Uterus (tissue), 4 donors: ENCODE results near the gene ENOX2. TPM values are rescaled to one million over a fixed set of nuclear protein-coding genes. Genes with fewer than 3 reads are reported as not detected.

Experiments used
- DNase-seq, 2 donors: peaks; one replicate each; pipeline ENCODE4 v3.0.0-alpha.2; 2019 to 2020
- H3K27ac ChIP-seq, 2 donors: fragments of 200-600 bp; sonication (generic); 1 replicate in 1 of 2; 2 replicates in 1 of 2; pipeline ENCODE4 v1.5.1; 2016 to 2018
- H3K27me3 ChIP-seq, 2 donors: fragments of 200-600 bp; sonication (generic); one replicate each; pipeline ENCODE4 v1.5.1; 2018 to 2019; ENCODE audit warnings: control low read depth in 1 of 2
- H3K36me3 ChIP-seq, 2 donors: fragments of 200-600 bp; sonication (generic); one replicate each; pipeline ENCODE4 v1.5.1; 2019; ENCODE audit warnings: control low read depth in 1 of 2
- H3K4me1 ChIP-seq, 2 donors: fragments of 200-600 bp; sonication (generic); one replicate each; pipeline ENCODE4 v1.5.1; 2018 to 2019; ENCODE audit warnings: control low read depth in 1 of 2
- H3K4me3 ChIP-seq, 2 donors: fragments of 200-600 bp; sonication (generic); 1 replicate in 1 of 2; 2 replicates in 1 of 2; pipeline ENCODE4 v1.5.1; 2018 to 2019; ENCODE audit warnings: mild to moderate bottlenecking in 1 of 2
- H3K9me3 ChIP-seq, 2 donors: fragments of 200-600 bp; sonication (generic); one replicate each; pipeline ENCODE4 v1.5.1; 2019; ENCODE audit warnings: control low read depth in 1 of 2
- POLR2A ChIP-seq, 2 donors: fragments of 450-650 bp; IDR thresholded peaks; one replicate each; pipeline ENCODE4 v1.6.1; 2016; ENCODE audit warnings: antibody characterized with exemption in 2 of 2, mild to moderate bottlenecking in 1 of 2, moderate library complexity in 1 of 2
- intact Hi-C: fragments of 100-400 bp; cut with DNase I; formaldehyde crosslinking; loops from one replicate; pipeline ENCODE4 v1.15.1; 2023; ENCODE audit warnings: low total_unique reads
- total RNA-seq, 4 donors: library from RNA; depleted of rRNA in 3 of 4; stranded (reverse); fragments of >200 nt in 3 of 4; gene quantifications; one replicate each; pipeline versions ENCODE4 v1.1.0 to v1.2.4, GENCODE V29; 2014 to 2023
- TF ChIP-seq, protein P1 (sequence below), 4 experiments: fragments of 200-600 bp in 2 of 4; fragments of 450-650 bp in 2 of 4; sonication (generic) in 2 of 4; IDR thresholded peaks; one replicate each; pipeline ENCODE4 v1.5.1; 2016 to 2019; ENCODE audit warnings: antibody characterized with exemption in 4 of 4, mild to moderate bottlenecking in 2 of 4, moderate library complexity in 1 of 4
- donor health status: DM: yes; HTN: yes; CAD: no.

The ENOX2 gene
- total RNA-seq, 4 donors from 2014 or later = 8.2 to 19.5 (median 14.8) TPM

GRCh38 chrX:130834830-130835229 lies 68.2 kb downstream of the ENOX2 start:
- Histone ChIP-seq H3K27me3 (no peaks in the 10 kb centered on the region), H3K9me3 (no peaks in the 10 kb centered on the region), H3K4me3 (no peak overlapping the region), H3K4me1 (no peaks in the 10 kb centered on the region), H3K27ac (no peak overlapping the region), H3K36me3 (no peaks in the 10 kb centered on the region)
- no peak for DNase-seq
- TF ChIP-seq, protein P1, sequence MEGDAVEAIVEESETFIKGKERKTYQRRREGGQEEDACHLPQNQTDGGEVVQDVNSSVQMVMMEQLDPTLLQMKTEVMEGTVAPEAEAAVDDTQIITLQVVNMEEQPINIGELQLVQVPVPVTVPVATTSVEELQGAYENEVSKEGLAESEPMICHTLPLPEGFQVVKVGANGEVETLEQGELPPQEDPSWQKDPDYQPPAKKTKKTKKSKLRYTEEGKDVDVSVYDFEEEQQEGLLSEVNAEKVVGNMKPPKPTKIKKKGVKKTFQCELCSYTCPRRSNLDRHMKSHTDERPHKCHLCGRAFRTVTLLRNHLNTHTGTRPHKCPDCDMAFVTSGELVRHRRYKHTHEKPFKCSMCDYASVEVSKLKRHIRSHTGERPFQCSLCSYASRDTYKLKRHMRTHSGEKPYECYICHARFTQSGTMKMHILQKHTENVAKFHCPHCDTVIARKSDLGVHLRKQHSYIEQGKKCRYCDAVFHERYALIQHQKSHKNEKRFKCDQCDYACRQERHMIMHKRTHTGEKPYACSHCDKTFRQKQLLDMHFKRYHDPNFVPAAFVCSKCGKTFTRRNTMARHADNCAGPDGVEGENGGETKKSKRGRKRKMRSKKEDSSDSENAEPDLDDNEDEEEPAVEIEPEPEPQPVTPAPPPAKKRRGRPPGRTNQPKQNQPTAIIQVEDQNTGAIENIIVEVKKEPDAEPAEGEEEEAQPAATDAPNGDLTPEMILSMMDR (IDR thresholded peaks at IDR 0.05) = no peak
- no peak for TF ChIP-seq POLR2A (IDR thresholded peaks at IDR 0.05)
- intact Hi-C loops = no loop called here

- H3K27me3 ChIP-seq = no peaks in the 10 kb centered on the region
- no peak for DNase-seq
- H3K9me3 ChIP-seq = no peaks in the 10 kb centered on the region
- no peaks in the 10 kb centered on the region for H3K4me1 ChIP-seq
- TF ChIP-seq, protein P1 (IDR thresholded peaks at IDR 0.05) = no peak
- TF ChIP-seq POLR2A (IDR thresholded peaks at IDR 0.05) = no peak
- no peaks in the 10 kb centered on the region for H3K36me3 ChIP-seq
- intact Hi-C loops = no loop called here
- H3K4me3 ChIP-seq = no peak overlapping the region
- no peak overlapping the region for H3K27ac ChIP-seq
Observed at GRCh38 chrX:130834149-130834548, 68.9 kb downstream of the ENOX2 start.

DNA sequence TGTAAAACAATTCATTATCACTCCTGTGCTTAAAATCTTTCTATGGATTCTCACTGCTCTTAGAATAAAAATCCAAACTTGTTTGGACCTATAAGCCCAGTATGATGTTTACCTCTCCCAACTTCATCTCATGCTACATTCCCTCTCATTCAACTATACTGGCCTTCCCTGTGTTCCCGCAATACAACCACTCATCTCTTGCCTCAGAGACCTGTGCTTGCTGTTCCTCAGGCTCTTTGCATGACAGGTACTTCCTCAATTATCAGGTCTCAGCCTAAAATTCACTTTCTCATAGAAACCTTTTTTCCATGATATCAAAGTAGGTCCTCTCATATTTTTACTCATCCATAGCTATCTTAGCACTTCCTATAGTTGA lies 71.7 kb downstream of the ENOX2 start:
- Histone ChIP-seq H3K27me3 (no peaks in the 10 kb centered on the region), H3K4me1 (no peaks in the 10 kb centered on the region), H3K36me3 (no peaks in the 10 kb centered on the region), H3K9me3 (no peaks in the 10 kb centered on the region), H3K27ac (no peak overlapping the region), H3K4me3 (no peak overlapping the region)
- TF ChIP-seq POLR2A (IDR thresholded peaks at IDR 0.05) = no peak
- TF ChIP-seq, protein P1 (IDR thresholded peaks at IDR 0.05) = no peak
- intact Hi-C loops = no loop called here
- DNase-seq = no peak

DNA sequence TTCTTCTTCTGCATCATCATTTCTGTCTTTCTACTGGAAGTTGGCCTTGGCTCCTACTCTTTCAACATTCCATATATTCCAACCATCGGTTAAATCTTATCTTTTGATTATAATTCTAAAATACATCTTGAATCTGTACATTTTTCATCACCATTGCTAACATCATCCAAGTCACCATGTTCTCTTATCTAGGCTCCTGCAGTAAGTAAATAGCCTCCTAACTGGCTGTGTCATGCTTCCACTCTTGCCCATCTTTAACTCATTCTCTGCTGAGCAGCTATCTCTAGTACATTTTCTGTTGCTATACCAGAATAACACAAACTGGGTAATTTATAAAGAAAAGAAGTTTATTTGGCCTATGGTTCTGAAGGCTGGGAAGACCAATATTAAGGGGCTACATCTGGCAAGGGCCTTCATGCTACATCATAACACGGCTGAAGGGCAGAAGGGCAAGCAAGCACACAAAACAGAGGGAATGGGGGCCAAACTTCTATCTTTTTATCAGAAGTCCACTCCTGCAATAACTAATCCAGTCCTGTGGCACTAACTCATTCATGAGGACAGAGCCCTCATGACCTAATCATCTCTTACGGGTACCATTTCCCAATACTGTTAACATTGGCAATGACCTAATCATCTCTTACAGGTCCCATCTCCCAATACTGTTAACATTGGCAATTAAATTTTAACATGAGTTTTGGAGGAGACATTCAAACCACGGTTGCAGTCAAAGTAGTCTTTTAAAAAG lies 72.2 kb downstream of the ENOX2 start:
- intact Hi-C loops = no loop called here
- Histone ChIP-seq H3K27ac (no peak overlapping the region), H3K36me3 (no peaks in the 10 kb centered on the region), H3K9me3 (no peaks in the 10 kb centered on the region), H3K27me3 (no peaks in the 10 kb centered on the region), H3K4me3 (no peak overlapping the region), H3K4me1 (no peaks in the 10 kb centered on the region)
- TF ChIP-seq POLR2A (IDR thresholded peaks at IDR 0.05) = no peak
- TF ChIP-seq, protein P1 (IDR thresholded peaks at IDR 0.05) = no peak
- no peak for DNase-seq

DNA sequence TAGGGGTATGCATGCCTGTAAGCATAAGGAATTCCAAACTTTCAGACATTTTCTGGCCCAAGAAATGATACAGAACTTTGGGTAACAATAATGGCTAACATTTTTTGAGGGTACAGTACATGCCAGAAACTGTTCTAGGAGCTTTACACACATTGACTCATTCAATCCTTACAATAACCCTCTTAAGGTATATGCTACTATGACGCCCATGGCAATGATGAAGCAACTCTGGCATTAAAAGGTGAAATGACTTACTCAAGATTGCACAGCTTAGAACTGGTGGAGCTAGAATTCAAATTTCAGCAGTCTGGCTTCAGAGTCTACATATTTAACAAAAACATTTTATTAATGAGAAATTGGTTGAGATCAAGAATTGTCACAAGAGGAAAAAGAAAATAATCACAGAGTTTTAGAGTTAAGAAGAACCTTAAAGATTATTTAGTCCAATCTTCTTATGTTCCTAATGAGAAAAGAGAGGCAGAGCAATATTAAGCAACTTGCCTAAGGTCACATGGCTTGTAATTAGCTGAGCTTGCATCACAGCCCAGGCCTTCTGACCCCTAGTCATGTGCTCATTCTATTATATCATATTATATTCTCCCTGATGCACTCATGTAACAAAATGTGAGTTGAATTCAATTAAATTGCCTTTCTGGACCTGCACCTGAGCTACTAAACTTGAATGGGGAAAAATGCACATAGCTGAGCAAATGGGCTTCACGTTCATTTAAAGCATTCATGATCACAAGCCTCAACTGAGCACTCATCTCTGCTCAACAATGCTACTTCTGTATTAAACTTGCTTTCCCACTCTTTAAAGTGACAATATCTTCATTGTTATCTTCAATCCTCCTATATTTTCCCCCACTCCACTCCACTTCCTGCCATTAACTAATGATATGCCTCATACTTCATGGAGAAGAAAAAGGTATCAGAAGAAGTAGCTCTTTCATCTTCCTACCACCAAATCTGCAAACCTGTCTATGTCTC lies 73.2 kb downstream of the ENOX2 start:
- intact Hi-C loops = no loop called here
- no peak overlapping the region for H3K27ac ChIP-seq
- no peaks in the 10 kb centered on the region for H3K36me3 ChIP-seq
- TF ChIP-seq, protein P1 (IDR thresholded peaks at IDR 0.05) = no peak
- no peak for TF ChIP-seq POLR2A (IDR thresholded peaks at IDR 0.05)
- H3K4me3 ChIP-seq = no peak overlapping the region
- no peak for DNase-seq
- no peaks in the 10 kb centered on the region for H3K9me3 ChIP-seq
- no peaks in the 10 kb centered on the region for H3K4me1 ChIP-seq
- H3K27me3 ChIP-seq = no peaks in the 10 kb centered on the region
